SU-DHL-6 (cell line): ENCODE measurements around the gene USP30.

Experiments
- EZH2phosphoT487 ChIP-seq: fragments of 200-600 bp; sonication (generic), shearing (Covaris generic); conservative IDR thresholded peaks from 2 replicates; pipeline ENCODE4 v1.6.1; 2018; ENCODE audit warnings: mild to moderate bottlenecking, antibody characterized with exemption, low read length, moderate library complexity, mixed read lengths
- TF ChIP-seq, protein P1 (sequence below): fragments of 200-600 bp; sonication (generic); IDR thresholded peaks from one replicate; pipeline ENCODE4 v1.5.1; 2017; ENCODE audit warnings: antibody characterized with exemption, mild to moderate bottlenecking, low read length, moderate library complexity; ENCODE audit not compliant: insufficient read depth, poor library complexity, severe bottlenecking

DNA sequence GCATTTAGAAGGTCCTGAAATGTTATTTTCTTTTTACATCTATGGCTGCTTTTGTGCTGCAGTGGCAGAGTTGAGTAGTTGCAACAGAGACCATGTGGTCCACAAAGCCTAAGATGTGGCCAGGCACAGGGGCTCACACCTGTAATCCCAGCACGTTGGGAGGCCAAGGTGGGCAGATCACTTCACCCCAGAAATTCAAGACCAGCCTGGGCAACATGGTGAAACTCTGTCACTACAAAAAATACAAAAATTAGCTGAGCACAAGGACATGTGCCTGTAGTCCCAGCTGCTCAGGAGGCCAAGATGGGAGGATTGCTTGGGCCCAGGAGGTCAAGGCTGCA is 13.4 kb downstream of the USP30 start:
- TF ChIP-seq, protein P1, sequence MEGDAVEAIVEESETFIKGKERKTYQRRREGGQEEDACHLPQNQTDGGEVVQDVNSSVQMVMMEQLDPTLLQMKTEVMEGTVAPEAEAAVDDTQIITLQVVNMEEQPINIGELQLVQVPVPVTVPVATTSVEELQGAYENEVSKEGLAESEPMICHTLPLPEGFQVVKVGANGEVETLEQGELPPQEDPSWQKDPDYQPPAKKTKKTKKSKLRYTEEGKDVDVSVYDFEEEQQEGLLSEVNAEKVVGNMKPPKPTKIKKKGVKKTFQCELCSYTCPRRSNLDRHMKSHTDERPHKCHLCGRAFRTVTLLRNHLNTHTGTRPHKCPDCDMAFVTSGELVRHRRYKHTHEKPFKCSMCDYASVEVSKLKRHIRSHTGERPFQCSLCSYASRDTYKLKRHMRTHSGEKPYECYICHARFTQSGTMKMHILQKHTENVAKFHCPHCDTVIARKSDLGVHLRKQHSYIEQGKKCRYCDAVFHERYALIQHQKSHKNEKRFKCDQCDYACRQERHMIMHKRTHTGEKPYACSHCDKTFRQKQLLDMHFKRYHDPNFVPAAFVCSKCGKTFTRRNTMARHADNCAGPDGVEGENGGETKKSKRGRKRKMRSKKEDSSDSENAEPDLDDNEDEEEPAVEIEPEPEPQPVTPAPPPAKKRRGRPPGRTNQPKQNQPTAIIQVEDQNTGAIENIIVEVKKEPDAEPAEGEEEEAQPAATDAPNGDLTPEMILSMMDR: no peak
- no peak for TF ChIP-seq EZH2phosphoT487
